CD8-positive, alpha-beta memory T cell (primary cell): ENCODE data around the gene HMGA1. TPM values are rescaled to one million over a fixed set of nuclear protein-coding genes. Genes with fewer than 3 reads are reported as not detected.
A peak's percentile ranks its signal among the peaks of the same experiment; 100 is the strongest.

Experiments used
- CTCF ChIA-PET: fragments of 350-600 bp; sonication (Branson Sonifier 250); formaldehyde crosslinking; loops from one replicate; lab custom pipeline; 2021; ENCODE audit warnings: antibody characterized with exemption; lab: Charles Lee
- POLR2A ChIA-PET: fragments of 350-600 bp; sonication (Branson Sonifier 250); formaldehyde crosslinking; loops from one replicate; lab custom pipeline; 2021; ENCODE audit warnings: antibody characterized with exemption; lab: Charles Lee
- DNase-seq, 5 donors: peaks; one replicate each; pipeline versions ENCODE4 v3.0.0 to v3.0.0-alpha.2; 2020 to 2022; ENCODE audit warnings: mixed read lengths in 1 of 5
- H3K27ac ChIP-seq: one replicate; pipeline ENCODE4 v1.7.0; 2013; ENCODE audit warnings: low read depth, mild to moderate bottlenecking, low read length, moderate library complexity
- H3K27me3 ChIP-seq: 2 replicates; pipeline ENCODE4 v1.7.0; 2013; ENCODE audit warnings: low read length, mild to moderate bottlenecking; ENCODE audit not compliant: insufficient read depth, poor library complexity, severe bottlenecking
- H3K36me3 ChIP-seq: 2 replicates; pipeline ENCODE4 v1.7.0; 2013; ENCODE audit warnings: mild to moderate bottlenecking, low read length, moderate library complexity; ENCODE audit not compliant: insufficient read depth
- H3K4me1 ChIP-seq: 2 replicates; pipeline ENCODE4 v1.7.0; 2013; ENCODE audit warnings: mild to moderate bottlenecking, low read length, moderate library complexity; ENCODE audit not compliant: insufficient read depth
- H3K4me3 ChIP-seq: 2 replicates; pipeline ENCODE4 v1.7.0; 2013; ENCODE audit warnings: mild to moderate bottlenecking, low read length
- H3K9me3 ChIP-seq: 2 replicates; pipeline ENCODE4 v1.7.0; 2013; ENCODE audit warnings: mild to moderate bottlenecking, low read length
- H3K27ac Mint-ChIP-seq, 8 donors: one replicate each; pipeline ENCODE4 v1.8.0; 2020 to 2021; ENCODE audit warnings: mixed read lengths in 8 of 8, mild to moderate bottlenecking in 6 of 8, inconsistent platforms in 3 of 8, moderate library complexity in 3 of 8
- H3K27me3 Mint-ChIP-seq, 2 donors: one replicate each; pipeline ENCODE4 v1.8.0; 2020 to 2021; ENCODE audit warnings: mixed read lengths in 2 of 2, mild to moderate bottlenecking in 1 of 2, moderate library complexity in 1 of 2
- H3K36me3 Mint-ChIP-seq, 3 donors: one replicate each; pipeline ENCODE4 v1.8.0; 2020 to 2021; ENCODE audit warnings: mixed read lengths in 3 of 3, inconsistent platforms in 1 of 3, mild to moderate bottlenecking in 1 of 3
- H3K4me1 Mint-ChIP-seq, 3 donors: one replicate each; pipeline ENCODE4 v1.8.0; 2020 to 2021; ENCODE audit warnings: mixed read lengths in 3 of 3, inconsistent platforms in 1 of 3, mild to moderate bottlenecking in 1 of 3
- H3K4me3 Mint-ChIP-seq, 7 donors: one replicate each; pipeline ENCODE4 v1.8.0; 2020 to 2021; ENCODE audit warnings: mixed read lengths in 7 of 7, mild to moderate bottlenecking in 6 of 7, moderate library complexity in 4 of 7, inconsistent platforms in 2 of 7
- H3K9me3 Mint-ChIP-seq, 5 donors: one replicate each; pipeline ENCODE4 v1.8.0; 2020 to 2022; ENCODE audit warnings: mixed read lengths in 5 of 5, mild to moderate bottlenecking in 3 of 5, moderate library complexity in 2 of 5, inconsistent platforms in 1 of 5
- polyA plus RNA-seq: library from polyadenylated mRNA; unstranded; fragments of 300-500 nt; fragmentation: Illumina TruSeq; gene quantifications from one replicate; pipeline ENCODE4 v1.2.3, GENCODE V29; 2021
- total RNA-seq, 2 experiments: library from RNA; stranded (reverse); gene quantifications; one replicate each; pipeline ENCODE4 v1.2.3, GENCODE V29; 2021

The HMGA1 gene
- total and polyA plus RNA-seq, 3 experiments from 2014 or later, result 33.1 to 506 (median 490) TPM

GRCh38 chr6:34238585-34239499 is 2.2 kb downstream of the HMGA1 start:
- Histone ChIP-seq H3K27me3 (no peaks in the 10 kb centered on the region), H3K4me3 (peak overlapping the region; percentile 67), H3K36me3 (peaks cover 16% of the 10 kb centered on the region), H3K4me1 (peaks cover 27% of the 10 kb centered on the region), H3K27ac (peak overlapping the region; percentile 81), H3K9me3 (no peaks in the 10 kb centered on the region)
- peak overlapping the region; percentile 78 to 92 (median 85) for H3K4me3 Mint-ChIP-seq
- CTCF ChIA-PET, result no interaction called here
- POLR2A ChIA-PET, result no interaction called here
- H3K36me3 Mint-ChIP-seq, result peaks cover 0 to 48% (median 2%) of the 10 kb centered on the region in 3 donors
- H3K27me3 Mint-ChIP-seq, result no peaks in the 10 kb centered on the region
- H3K4me1 Mint-ChIP-seq, result peaks cover 43 to 70% (median 52%) of the 10 kb centered on the region in 3 donors
- no peak for DNase-seq
- peak overlapping the region; percentile 83 to 97 (median 94) for H3K27ac Mint-ChIP-seq
- H3K9me3 Mint-ChIP-seq, result no peaks in the 10 kb centered on the region

GRCh38 chr6:34239500-34239825 is 2.8 kb downstream of the HMGA1 start:
- CTCF ChIA-PET, result interaction anchor here (1.4 kb wide), 1 partner anchor 9 kb away, joined by 3 read pairs; the partner anchor contains the start of gene SMIM29
- Mint-ChIP-seq H3K27ac (peak overlapping the region in 7 of 8 donors; percentile 32 to 96 (median 94)), H3K36me3 (peaks cover 0 to 53% (median 2%) of the 10 kb centered on the region in 3 donors), H3K9me3 (no peaks in the 10 kb centered on the region), H3K4me1 (peaks cover 40 to 72% (median 47%) of the 10 kb centered on the region in 3 donors), H3K4me3 (peak overlapping the region in 3 of 7 donors; percentile 63 to 92 (median 88)), H3K27me3 (no peaks in the 10 kb centered on the region)
- POLR2A ChIA-PET, result no interaction called here
- DNase-seq, result no peak
- Histone ChIP-seq H3K4me1 (peaks cover 27% of the 10 kb centered on the region), H3K27ac (peak overlapping the region; percentile 81), H3K27me3 (no peaks in the 10 kb centered on the region), H3K36me3 (peaks cover 16% of the 10 kb centered on the region), H3K4me3 (no peak overlapping the region), H3K9me3 (no peaks in the 10 kb centered on the region)

- Histone ChIP-seq H3K27me3 (no peaks in the 10 kb centered on the region), H3K9me3 (no peaks in the 10 kb centered on the region), H3K27ac (no peak overlapping the region), H3K36me3 (peaks cover 16% of the 10 kb centered on the region), H3K4me1 (peaks cover 27% of the 10 kb centered on the region), H3K4me3 (no peak overlapping the region)
- H3K36me3 Mint-ChIP-seq, result peaks cover 0 to 57% (median 2%) of the 10 kb centered on the region in 3 donors
- peak overlapping the region in 1 of 7 donors; percentile 92 for H3K4me3 Mint-ChIP-seq
- ChIA-PET CTCF (interaction anchor here (1.4 kb wide), 1 partner anchor 9 kb away, joined by 3 read pairs; the partner anchor contains the start of gene SMIM29), POLR2A (no interaction called here)
- H3K27me3 Mint-ChIP-seq, result no peaks in the 10 kb centered on the region
- no peaks in the 10 kb centered on the region for H3K9me3 Mint-ChIP-seq
- no peak for DNase-seq
- peak overlapping the region in 6 of 8 donors; percentile 32 to 96 (median 72) for H3K27ac Mint-ChIP-seq
- peaks cover 40 to 73% (median 46%) of the 10 kb centered on the region in 3 donors for H3K4me1 Mint-ChIP-seq
Measured at GRCh38 chr6:34239893-34240292, 3.2 kb downstream of the HMGA1 start.

- no peak for DNase-seq
- Histone ChIP-seq H3K4me1 (peaks cover 27% of the 10 kb centered on the region), H3K27me3 (no peaks in the 10 kb centered on the region), H3K9me3 (no peaks in the 10 kb centered on the region), H3K27ac (no peak overlapping the region), H3K36me3 (peaks cover 16% of the 10 kb centered on the region), H3K4me3 (no peak overlapping the region)
- H3K36me3 Mint-ChIP-seq, result peaks cover 0 to 64% (median 2%) of the 10 kb centered on the region in 3 donors
- peak overlapping the region in 1 of 7 donors; percentile 92 for H3K4me3 Mint-ChIP-seq
- no peaks in the 10 kb centered on the region for H3K9me3 Mint-ChIP-seq
- H3K27me3 Mint-ChIP-seq, result no peaks in the 10 kb centered on the region
- H3K4me1 Mint-ChIP-seq, result peaks cover 42 to 80% (median 46%) of the 10 kb centered on the region in 3 donors
- H3K27ac Mint-ChIP-seq, result peak overlapping the region; percentile 32 to 96 (median 66)
- ChIA-PET CTCF (interaction anchor here (1.4 kb wide), 1 partner anchor 8 kb away, joined by 3 read pairs; the partner anchor contains the start of gene SMIM29), POLR2A (no interaction called here)
Measured at GRCh38 chr6:34240329-34241248, 3.9 kb downstream of the HMGA1 start.

- POLR2A ChIA-PET, result interaction anchor here (0.6 to 1.2 kb wide), 2 partner anchors 18 to 162 kb away, joined by 4 to 11 read pairs; no protein-coding TSS in a partner anchor
- CTCF ChIA-PET, result interaction anchor here (0.9 kb wide), 1 partner anchor 46 kb away, joined by 3 read pairs; no protein-coding TSS in a partner anchor
Measured at GRCh38 chr6:34241351-34242215, 4.9 kb downstream of the HMGA1 start.

GRCh38 chr6:34242252-34243130 is 5.8 kb downstream of the HMGA1 start:
- H3K4me1 ChIP-seq, result peaks cover 23% of the 10 kb centered on the region

More at GRCh38 chr6:34241351-34242215, 4.9 kb downstream of the HMGA1 start:
- H3K36me3 ChIP-seq, result peaks cover 16% of the 10 kb centered on the region
- no peaks in the 10 kb centered on the region for H3K27me3 ChIP-seq
- H3K4me3 ChIP-seq, result no peak overlapping the region
- peaks cover 0 to 67% (median 2%) of the 10 kb centered on the region in 3 donors for H3K36me3 Mint-ChIP-seq
- H3K27me3 Mint-ChIP-seq, result peaks cover 0 to 1% of the 10 kb centered on the region in 2 donors
- no peaks in the 10 kb centered on the region for H3K9me3 Mint-ChIP-seq
- H3K4me1 Mint-ChIP-seq, result peaks cover 41 to 81% (median 46%) of the 10 kb centered on the region in 3 donors
- peak overlapping the region in 7 of 8 donors; percentile 27 to 90 (median 76) for H3K27ac Mint-ChIP-seq
- no peaks in the 10 kb centered on the region for H3K9me3 ChIP-seq
- H3K4me3 Mint-ChIP-seq, result peak overlapping the region in 2 of 7 donors; percentile 28 to 70
- DNase-seq, result no peak
- no peak overlapping the region for H3K27ac ChIP-seq
- H3K4me1 ChIP-seq, result peaks cover 21% of the 10 kb centered on the region

More at GRCh38 chr6:34242252-34243130, 5.8 kb downstream of the HMGA1 start:
- peaks cover 16% of the 10 kb centered on the region for H3K36me3 ChIP-seq
- H3K27me3 ChIP-seq, result no peaks in the 10 kb centered on the region
- ChIA-PET CTCF (interaction anchor here (0.9 to 2.3 kb wide), 2 partner anchors 46 kb away, joined by 3 to 7 read pairs; no protein-coding TSS in a partner anchor), POLR2A (interaction anchor here (0.6 to 1.2 kb wide), 2 partner anchors 19 to 161 kb away, joined by 4 to 11 read pairs; no protein-coding TSS in a partner anchor)
- H3K9me3 ChIP-seq, result no peaks in the 10 kb centered on the region
- H3K27ac ChIP-seq, result peak overlapping the region; percentile 24
- peaks cover 0 to 1% of the 10 kb centered on the region in 2 donors for H3K27me3 Mint-ChIP-seq
- peaks cover 0 to 66% (median 2%) of the 10 kb centered on the region in 3 donors for H3K36me3 Mint-ChIP-seq
- H3K9me3 Mint-ChIP-seq, result no peaks in the 10 kb centered on the region
- H3K4me1 Mint-ChIP-seq, result peaks cover 45 to 89% (median 51%) of the 10 kb centered on the region in 3 donors
- no peak overlapping the region for H3K4me3 ChIP-seq
- H3K4me3 Mint-ChIP-seq, result peak overlapping the region in 5 of 7 donors; percentile 6 to 70 (median 41)
- DNase-seq, result no peak
- H3K27ac Mint-ChIP-seq, result peak overlapping the region in 7 of 8 donors; percentile 70 to 95 (median 79)
